Fibroblast of the aortic adventitia (primary cell): ENCODE results near the gene C17orf58. TPM values are rescaled to one million over a fixed set of nuclear protein-coding genes. Genes with fewer than 3 reads are reported as not detected.
A peak's percentile ranks its signal among the peaks of the same experiment; 100 is the strongest.

ENCODE experiments used
- DNase-seq: peaks from one replicate; pipeline ENCODE4 v3.0.0-alpha.2; 2010; ENCODE audit warnings: low read depth
- H3K4me3 ChIP-seq: 2 replicates; pipeline ENCODE4 v1.5.1; 2011; ENCODE audit warnings: low read depth, mild to moderate bottlenecking, control low read depth, low read length, moderate library complexity
- CTCF ChIP-seq: IDR thresholded peaks from 2 replicates; pipeline ENCODE4 v1.5.1; 2011; ENCODE audit warnings: mild to moderate bottlenecking, low read length, control low read depth, inconsistent platforms; ENCODE audit not compliant: insufficient read depth
- total RNA-seq: library from RNA; depleted of rRNA; stranded (reverse); fragments of >200 nt; gene quantifications from 2 replicates; pipeline ENCODE4 v1.2.3, GENCODE V29; 2012; ENCODE audit warnings: low replicate concordance

Gene C17orf58
- total RNA-seq, 1 donor, result 11.7 TPM

GRCh38 chr17:68016838-68017237, 20.6 kb upstream of the C17orf58 start:
- no peak for DNase-seq
- TF ChIP-seq CTCF, result no peak
- no peak overlapping the region for H3K4me3 ChIP-seq

- H3K4me3 ChIP-seq, result no peak overlapping the region
- DNase-seq, result no peak
- TF ChIP-seq CTCF, result no peak
Measured at GRCh38 chr17:68015081-68015723, 18.9 kb upstream of the C17orf58 start.

DNA sequence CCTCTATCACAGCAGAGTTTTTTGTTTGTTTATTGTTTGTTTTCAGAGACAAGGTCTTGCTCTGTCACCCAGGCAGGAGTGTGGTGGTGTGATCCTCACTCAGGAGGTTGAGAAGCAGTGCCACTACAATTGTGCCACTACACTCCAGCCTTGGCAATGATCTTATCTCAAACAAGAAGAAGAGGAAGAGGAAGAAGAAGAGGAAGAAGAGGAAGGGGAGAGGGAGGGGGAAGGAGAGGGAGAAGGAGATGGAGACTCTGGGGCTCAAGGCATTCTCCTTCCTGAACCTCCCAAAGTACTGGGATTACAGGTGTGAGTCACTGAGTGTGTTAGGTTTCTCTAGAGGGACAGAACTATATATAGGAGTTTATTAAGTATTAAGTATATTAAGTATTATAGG, 17.1 kb upstream of the C17orf58 start:
- no peak for DNase-seq
- no peak overlapping the region for H3K4me3 ChIP-seq
- TF ChIP-seq CTCF, result no peak

GRCh38 chr17:68011199-68011665, 15.0 kb upstream of the C17orf58 start:
- DNase-seq, result no peak
- peak; percentile 51 for TF ChIP-seq CTCF
- no peak overlapping the region for H3K4me3 ChIP-seq

GRCh38 chr17:68006797-68007196, 10.5 kb upstream of the C17orf58 start:
- H3K4me3 ChIP-seq, result no peak overlapping the region
- peak; percentile 95 for DNase-seq
- no peak for TF ChIP-seq CTCF

DNA sequence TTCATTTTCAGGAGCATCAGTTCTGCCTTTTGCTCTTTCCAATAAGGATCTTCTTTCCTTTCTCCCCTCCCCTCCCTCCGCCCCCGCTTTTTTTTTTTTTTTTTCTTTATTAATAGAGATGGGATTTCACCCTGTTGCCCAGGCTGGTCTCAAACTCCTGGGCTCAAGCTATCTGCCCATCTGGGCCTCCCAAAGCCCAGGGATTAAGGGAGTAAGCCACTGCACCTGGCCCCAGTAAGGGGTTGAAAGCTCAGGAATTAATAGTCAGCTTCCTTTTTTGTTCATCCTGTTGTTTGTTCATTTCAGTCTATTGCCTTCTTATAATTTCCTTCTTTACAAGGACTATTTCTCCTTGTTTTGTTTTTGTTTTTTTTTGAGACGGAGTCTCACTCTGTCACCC, 7.9 kb upstream of the C17orf58 start:
- no peak for TF ChIP-seq CTCF
- no peak overlapping the region for H3K4me3 ChIP-seq
- DNase-seq, result no peak
